HepG2 (cell line): ENCODE measurements around the gene CCDC157. TPM values are rescaled to one million over a fixed set of nuclear protein-coding genes. Genes with fewer than 3 reads are reported as not detected.
A peak's percentile ranks its signal among the peaks of the same experiment; 100 is the strongest.

Experiments used
- ARID4A ChIP-seq: sonication (generic); formaldehyde crosslinking; IDR thresholded peaks from 2 replicates; pipeline ENCODE4 v1.5.0; 2020; ENCODE audit warnings: mild to moderate bottlenecking, missing genetic modification reagents, borderline replicate concordance
- ARNTL ChIP-seq: sonication (generic); formaldehyde crosslinking; IDR thresholded peaks from 2 replicates; pipeline ENCODE4 v1.4.0; 2020; ENCODE audit warnings: mild to moderate bottlenecking, missing genetic modification reagents
- CCDC6 ChIP-seq: sonication (generic); formaldehyde crosslinking; IDR thresholded peaks from 2 replicates; pipeline ENCODE4 v1.8.1; 2022; ENCODE audit warnings: mild to moderate bottlenecking, missing genetic modification reagents, moderate library complexity
- DMAP1 ChIP-seq: IDR thresholded peaks from 2 replicates; pipeline ENCODE4 v1.6.1; 2016
- HMGXB3 ChIP-seq: sonication (generic); formaldehyde crosslinking; IDR thresholded peaks from 2 replicates; pipeline ENCODE4 v1.4.0; 2020; ENCODE audit warnings: missing genetic modification reagents, borderline replicate concordance
- HNF4G ChIP-seq, 2 experiments: sonication (generic) in 1 of 2; formaldehyde crosslinking in 1 of 2; IDR thresholded peaks; 2 replicates each; pipeline versions ENCODE4 v1.4.0 to v1.6.1; 2011 to 2020; ENCODE audit warnings: borderline replicate concordance in 2 of 2, low read depth in 2 of 2, mild to moderate bottlenecking in 2 of 2, low read length in 1 of 2, missing genetic modification reagents in 1 of 2, moderate library complexity in 1 of 2
- MED1 ChIP-seq: sonication (generic); formaldehyde crosslinking; IDR thresholded peaks from 2 replicates; pipeline ENCODE4 v1.4.0; 2020; ENCODE audit warnings: missing genetic modification reagents
- MED13 ChIP-seq: sonication (generic); formaldehyde crosslinking; IDR thresholded peaks from 2 replicates; pipeline ENCODE4 v1.5.0; 2020; ENCODE audit warnings: missing genetic modification reagents
- RFXAP ChIP-seq: sonication (generic); formaldehyde crosslinking; IDR thresholded peaks from 2 replicates; pipeline ENCODE4 v1.4.0; 2020; ENCODE audit warnings: missing genetic modification reagents, borderline replicate concordance
- SATB2 ChIP-seq: sonication (generic); formaldehyde crosslinking; IDR thresholded peaks from 2 replicates; pipeline ENCODE4 v1.5.0; 2020; ENCODE audit warnings: missing genetic modification reagents
- ZBTB10 ChIP-seq: sonication (generic); formaldehyde crosslinking; IDR thresholded peaks from 2 replicates; pipeline ENCODE4 v1.4.0; 2020; ENCODE audit warnings: missing genetic modification reagents, borderline replicate concordance
- ZNF512 ChIP-seq: sonication (generic); formaldehyde crosslinking; IDR thresholded peaks from 2 replicates; pipeline ENCODE4 v1.4.0; 2020; ENCODE audit warnings: mild to moderate bottlenecking, missing genetic modification reagents
- ZNF672 ChIP-seq: sonication (generic); formaldehyde crosslinking; IDR thresholded peaks from 2 replicates; pipeline ENCODE4 v1.8.1; 2022; ENCODE audit warnings: missing genetic modification reagents
- ZSCAN29 ChIP-seq: sonication (generic); formaldehyde crosslinking; conservative IDR thresholded peaks from 2 replicates; pipeline ENCODE4 v1.4.0; 2020; ENCODE audit warnings: mild to moderate bottlenecking, missing genetic modification reagents
- polyA plus RNA-seq, 8 experiments: library from polyadenylated mRNA; depleted of rRNA in 3 of 8; stranded (reverse) in 7 of 8; unstranded in 1 of 8; fragments of >200 nt; fragmentation: Illumina TruSeq in 4 of 8; extraction: Trizol in 4 of 8; gene quantifications; 2 replicates each; pipeline versions ENCODE4 v1.2.1 to v1.2.3, GENCODE V29; 2011 to 2016; ENCODE audit warnings: low read depth in 4 of 8, missing spikeins in 1 of 8, mixed read lengths in 1 of 8; ENCODE audit not compliant: insufficient read depth in 1 of 8
- total RNA-seq, 5 experiments: library from RNA; depleted of rRNA; stranded (reverse); fragments of >200 nt; fragmentation: Illumina TruSeq; extraction: Trizol; gene quantifications; 2 replicates each; pipeline ENCODE4 v1.2.3, GENCODE V29; 2016; ENCODE audit warnings: low read depth in 1 of 5

CCDC157 gene
- total and polyA plus RNA-seq, 2 of the 13 experiments (the other 11 are each of a cell fraction or from before 2014, with no cell fraction given), result 1.4 to 1.6 TPM

DNA sequence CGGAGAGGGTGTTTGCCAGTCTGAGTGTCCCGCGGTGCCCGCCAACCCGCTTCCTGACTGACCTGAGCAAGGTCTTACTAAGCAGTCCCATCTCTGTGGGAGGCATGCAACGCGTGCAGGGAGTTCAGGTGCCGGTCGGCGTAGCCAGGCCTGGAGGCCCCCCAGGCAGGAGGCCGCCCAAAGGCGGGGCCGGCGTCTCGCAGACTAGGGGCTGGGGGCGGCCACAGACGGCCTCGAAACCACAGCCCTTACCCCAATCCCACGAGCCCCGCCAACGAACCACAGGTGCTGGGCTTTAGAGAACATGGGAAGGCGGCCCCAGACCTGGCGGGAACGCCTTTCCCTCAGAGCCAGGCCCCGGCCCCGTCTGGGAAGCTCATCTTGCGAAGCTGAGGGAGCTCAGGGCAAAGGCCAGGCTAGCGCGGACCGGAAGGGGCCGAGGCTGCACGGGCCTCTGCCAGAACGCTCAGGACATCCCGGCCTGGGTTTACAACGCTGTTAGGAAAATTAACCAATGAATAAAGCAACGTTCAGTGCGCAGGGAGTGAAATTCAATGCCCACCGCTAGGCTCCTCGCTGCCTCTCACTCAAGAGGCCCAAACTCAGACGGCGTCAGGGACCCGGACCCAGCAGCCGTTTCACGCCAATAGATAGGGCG, 66.6 kb downstream of the CCDC157 start (continued):
- TF ChIP-seq ZBTB10 (peak; percentile 37; the same call in 1 of the 2 replicates), MED13 (0 out of 2 replicates have a peak, but pooled peaks have one; percentile 60), ARID4A (CRISPR knock-in tag) (peak; percentile 68), SATB2 (CRISPR knock-in tag) (peak; percentile 77; the same call in 1 of the 2 replicates), HMGXB3 (CRISPR knock-in tag) (no peak; the same call in 1 of the 2 replicates), ZNF512 (CRISPR knock-in tag) (no peak), RFXAP (CRISPR knock-in tag) (0 out of 2 replicates have a peak, but pooled peaks have one; percentile 39), CCDC6 (CRISPR knock-in tag) (0 out of 2 replicates have a peak, but pooled peaks have one; percentile 76), ZNF672 (CRISPR knock-in tag) (no peak), HNF4G (IDR thresholded peaks at IDR 0.05; ENCODE audit: borderline replicate concordance, low read depth, low read length) (no peak), HNF4G (CRISPR knock-in tag; IDR thresholded peaks at IDR 0.05; ENCODE audit: borderline replicate concordance, low read depth) (0 out of 2 replicates have a peak, but pooled peaks have one; percentile 50), MED1 (CRISPR knock-in tag) (0 out of 2 replicates have a peak, but pooled peaks have one; percentile 4), ZSCAN29 (CRISPR knock-in tag) (peak; percentile 30; the same call in 1 of the 2 replicates), ARNTL (CRISPR knock-in tag) (peak; percentile 14; the same call in 1 of the 2 replicates), DMAP1 (peak; percentile 90)
